ENCODE measurements around the gene COA6.

- TF ChIP-seq CTCF (IDR thresholded peaks at IDR 0.05 in 8 of 11, conservative IDR thresholded peaks at IDR 0.05 in 3 of 11) (no peak), POLR2A (IDR thresholded peaks at IDR 0.05) (no peak), POLR2AphosphoS5 (IDR thresholded peaks at IDR 0.05) (no peak)
Observed at GRCh38 chr1:234400773-234401172, 27.5 kb downstream of the COA6 start.
